ENCODE results near the gene P2RX1. TPM values are rescaled to one million over a fixed set of nuclear protein-coding genes. Genes with fewer than 3 reads are reported as not detected.

The P2RX1 gene
- total and polyA plus RNA-seq, 2 experiments from 2014 or later, result 0.31 to 2.2 TPM

DNA sequence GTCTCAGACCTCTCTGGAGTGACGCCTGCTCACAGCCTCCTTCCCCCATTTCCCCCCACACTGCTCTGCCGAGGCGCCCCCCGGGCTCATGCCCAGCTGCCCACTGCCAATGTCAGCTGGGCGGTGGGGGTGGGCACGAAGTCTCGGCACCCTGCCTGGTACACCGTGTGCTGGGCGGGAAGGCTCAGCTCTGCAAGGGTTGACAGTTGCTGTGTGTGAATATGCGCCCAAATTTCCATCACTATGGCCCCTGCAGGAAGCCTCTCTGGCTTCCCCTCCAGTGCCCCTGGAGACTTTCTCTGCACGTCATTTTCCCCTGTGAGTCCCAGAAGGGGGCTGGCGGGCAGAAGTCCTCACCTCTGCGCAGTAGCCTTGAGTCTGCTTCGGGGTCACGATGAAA, 11.8 kb downstream of the P2RX1 start:
- H3K4me3 Mint-ChIP-seq, result peak overlapping the region; percentile 23; the same call in 1 of the 3 replicates
- peaks cover 9% of the 10 kb centered on the region for H3K27me3 Mint-ChIP-seq (ENCODE audit: insufficient read depth, low read depth, poor library complexity)
- H3K9me3 Mint-ChIP-seq, result no peaks in the 10 kb centered on the region
- DNase-seq (ENCODE audit: low spot score) (peak; percentile 61), ATAC-seq (peak; percentile 76)
- 0 out of 2 replicates have a peak overlapping the region, but pooled peaks have one; percentile 26 for H3K4me3 ChIP-seq
- H3K27me3 ChIP-seq (ENCODE audit: insufficient read depth), result no peaks in the 10 kb centered on the region
- no peak overlapping the region for H3K27ac Mint-ChIP-seq
- peak overlapping the region; percentile 81; the same call in 1 of the 2 replicates for H2AFZ ChIP-seq
- H3K4me1 ChIP-seq (ENCODE audit: insufficient read depth), result peaks cover 13% of the 10 kb centered on the region
- H3K27ac ChIP-seq (ENCODE audit: low read depth), result no peak overlapping the region
- no peaks in the 10 kb centered on the region for H3K9me2 ChIP-seq (ENCODE audit: insufficient read depth)
- TF ChIP-seq JUNB (IDR thresholded peaks at IDR 0.05; ENCODE audit: unreplicated experiment) (no peak), CREB1 (CRISPR knock-in tag; IDR thresholded peaks at IDR 0.05; ENCODE audit: low read depth) (0 out of 2 replicates have a peak, but pooled peaks have one; percentile 8)
- no peaks in the 10 kb centered on the region for H3F3A ChIP-seq (replicated peaks; ENCODE audit: low read depth)
- H4K20me1 ChIP-seq (replicated peaks; ENCODE audit: insufficient read depth), result no peaks in the 10 kb centered on the region
- no peaks in the 10 kb centered on the region for H3K36me3 ChIP-seq (ENCODE audit: insufficient read depth)
- peak overlapping the region; percentile 67; the same call in 1 of the 2 replicates for H3K4me2 ChIP-seq
- peaks cover 17% of the 10 kb centered on the region for H3K4me1 Mint-ChIP-seq
- no peaks in the 10 kb centered on the region for H3K79me2 ChIP-seq (replicated peaks; ENCODE audit: insufficient read depth)
- no peaks in the 10 kb centered on the region for H3K36me3 Mint-ChIP-seq (ENCODE audit: low read depth)

DNA sequence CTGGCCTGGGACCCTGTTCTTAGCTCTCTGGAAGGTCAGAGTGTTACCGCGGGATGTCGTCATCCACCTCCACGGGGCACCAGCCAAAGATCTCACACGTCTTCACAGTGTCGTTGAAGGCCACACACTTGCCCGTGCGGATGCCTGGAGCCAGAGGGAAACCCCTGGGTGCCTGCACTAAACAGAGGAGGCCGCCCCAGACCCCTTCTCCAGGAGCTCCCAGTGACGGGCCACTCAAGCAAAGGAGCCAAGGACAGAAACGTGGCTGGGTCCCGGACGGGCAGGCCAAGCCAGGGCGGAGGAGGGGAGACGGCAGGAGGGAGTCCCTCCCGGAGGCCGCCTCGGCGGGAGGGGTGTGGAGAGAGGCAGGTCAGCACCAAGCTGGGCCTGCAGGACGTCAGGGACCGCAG, 12.4 kb downstream of the P2RX1 start:
- Histone ChIP-seq H3K27me3 (ENCODE audit: insufficient read depth) (no peaks in the 10 kb centered on the region), H3K4me1 (ENCODE audit: insufficient read depth) (peaks cover 13% of the 10 kb centered on the region), H3K79me2 (replicated peaks; ENCODE audit: insufficient read depth) (no peaks in the 10 kb centered on the region), H3K4me2 (peak overlapping the region; percentile 67), H3K27ac (ENCODE audit: low read depth) (no peak overlapping the region), H3K36me3 (ENCODE audit: insufficient read depth) (no peaks in the 10 kb centered on the region), H4K20me1 (replicated peaks; ENCODE audit: insufficient read depth) (no peaks in the 10 kb centered on the region), H3K9me2 (ENCODE audit: insufficient read depth) (no peaks in the 10 kb centered on the region), H3K4me3 (0 out of 2 replicates have a peak overlapping the region, but pooled peaks have one; percentile 26), H3F3A (replicated peaks; ENCODE audit: low read depth) (no peaks in the 10 kb centered on the region), H2AFZ (peak overlapping the region; percentile 81; the same call in 1 of the 2 replicates)
- H3K27me3 Mint-ChIP-seq (ENCODE audit: insufficient read depth, low read depth, poor library complexity), result peaks cover 9% of the 10 kb centered on the region
- no peaks in the 10 kb centered on the region for H3K9me3 Mint-ChIP-seq
- H3K27ac Mint-ChIP-seq, result peak overlapping the region; percentile 62; the same call in 1 of the 2 replicates
- DNase-seq (ENCODE audit: low spot score) (no peak), ATAC-seq (peak; percentile 51)
- H3K4me1 Mint-ChIP-seq, result peaks cover 17% of the 10 kb centered on the region
- no peaks in the 10 kb centered on the region for H3K36me3 Mint-ChIP-seq (ENCODE audit: low read depth)
- H3K4me3 Mint-ChIP-seq, result 0 out of 3 replicates have a peak overlapping the region, but pooled peaks have one; percentile 19
- TF ChIP-seq ZNF462 (CRISPR knock-in tag; IDR thresholded peaks at IDR 0.05) (no peak), POLR2AphosphoS5 (IDR thresholded peaks at IDR 0.05; ENCODE audit: low read depth) (no peak), CREB1 (CRISPR knock-in tag; IDR thresholded peaks at IDR 0.05; ENCODE audit: low read depth) (no peak), JUNB (IDR thresholded peaks at IDR 0.05; ENCODE audit: unreplicated experiment) (no peak), ZNF331 (CRISPR knock-in tag; IDR thresholded peaks at IDR 0.05; ENCODE audit: low read depth) (no peak), STAT1 (IDR thresholded peaks at IDR 0.05; ENCODE audit: unreplicated experiment) (no peak), EZH2 (IDR thresholded peaks at IDR 0.05; ENCODE audit: low read depth, unreplicated experiment) (no peak)
- TF ChIP-seq, protein P1, sequence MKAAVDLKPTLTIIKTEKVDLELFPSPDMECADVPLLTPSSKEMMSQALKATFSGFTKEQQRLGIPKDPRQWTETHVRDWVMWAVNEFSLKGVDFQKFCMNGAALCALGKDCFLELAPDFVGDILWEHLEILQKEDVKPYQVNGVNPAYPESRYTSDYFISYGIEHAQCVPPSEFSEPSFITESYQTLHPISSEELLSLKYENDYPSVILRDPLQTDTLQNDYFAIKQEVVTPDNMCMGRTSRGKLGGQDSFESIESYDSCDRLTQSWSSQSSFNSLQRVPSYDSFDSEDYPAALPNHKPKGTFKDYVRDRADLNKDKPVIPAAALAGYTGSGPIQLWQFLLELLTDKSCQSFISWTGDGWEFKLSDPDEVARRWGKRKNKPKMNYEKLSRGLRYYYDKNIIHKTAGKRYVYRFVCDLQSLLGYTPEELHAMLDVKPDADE (IDR thresholded peaks at IDR 0.05), result no peak
- TF ChIP-seq, protein P2, sequence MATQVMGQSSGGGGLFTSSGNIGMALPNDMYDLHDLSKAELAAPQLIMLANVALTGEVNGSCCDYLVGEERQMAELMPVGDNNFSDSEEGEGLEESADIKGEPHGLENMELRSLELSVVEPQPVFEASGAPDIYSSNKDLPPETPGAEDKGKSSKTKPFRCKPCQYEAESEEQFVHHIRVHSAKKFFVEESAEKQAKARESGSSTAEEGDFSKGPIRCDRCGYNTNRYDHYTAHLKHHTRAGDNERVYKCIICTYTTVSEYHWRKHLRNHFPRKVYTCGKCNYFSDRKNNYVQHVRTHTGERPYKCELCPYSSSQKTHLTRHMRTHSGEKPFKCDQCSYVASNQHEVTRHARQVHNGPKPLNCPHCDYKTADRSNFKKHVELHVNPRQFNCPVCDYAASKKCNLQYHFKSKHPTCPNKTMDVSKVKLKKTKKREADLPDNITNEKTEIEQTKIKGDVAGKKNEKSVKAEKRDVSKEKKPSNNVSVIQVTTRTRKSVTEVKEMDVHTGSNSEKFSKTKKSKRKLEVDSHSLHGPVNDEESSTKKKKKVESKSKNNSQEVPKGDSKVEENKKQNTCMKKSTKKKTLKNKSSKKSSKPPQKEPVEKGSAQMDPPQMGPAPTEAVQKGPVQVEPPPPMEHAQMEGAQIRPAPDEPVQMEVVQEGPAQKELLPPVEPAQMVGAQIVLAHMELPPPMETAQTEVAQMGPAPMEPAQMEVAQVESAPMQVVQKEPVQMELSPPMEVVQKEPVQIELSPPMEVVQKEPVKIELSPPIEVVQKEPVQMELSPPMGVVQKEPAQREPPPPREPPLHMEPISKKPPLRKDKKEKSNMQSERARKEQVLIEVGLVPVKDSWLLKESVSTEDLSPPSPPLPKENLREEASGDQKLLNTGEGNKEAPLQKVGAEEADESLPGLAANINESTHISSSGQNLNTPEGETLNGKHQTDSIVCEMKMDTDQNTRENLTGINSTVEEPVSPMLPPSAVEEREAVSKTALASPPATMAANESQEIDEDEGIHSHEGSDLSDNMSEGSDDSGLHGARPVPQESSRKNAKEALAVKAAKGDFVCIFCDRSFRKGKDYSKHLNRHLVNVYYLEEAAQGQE (IDR thresholded peaks at IDR 0.05; ENCODE audit: unreplicated experiment), result no peak
